Activated T-cell treated with anti-CD3 and anti-CD28 coated beads, Interleukin-2, amount 50 U/mL, for 48 hours (primary cell): Measurements from ENCODE around the gene SAV1.

ENCODE experiments used
- DNase-seq, 2 experiments: peaks; one replicate each; pipeline ENCODE4 v3.0.0-alpha.2; 2020

Gene SAV1

DNA sequence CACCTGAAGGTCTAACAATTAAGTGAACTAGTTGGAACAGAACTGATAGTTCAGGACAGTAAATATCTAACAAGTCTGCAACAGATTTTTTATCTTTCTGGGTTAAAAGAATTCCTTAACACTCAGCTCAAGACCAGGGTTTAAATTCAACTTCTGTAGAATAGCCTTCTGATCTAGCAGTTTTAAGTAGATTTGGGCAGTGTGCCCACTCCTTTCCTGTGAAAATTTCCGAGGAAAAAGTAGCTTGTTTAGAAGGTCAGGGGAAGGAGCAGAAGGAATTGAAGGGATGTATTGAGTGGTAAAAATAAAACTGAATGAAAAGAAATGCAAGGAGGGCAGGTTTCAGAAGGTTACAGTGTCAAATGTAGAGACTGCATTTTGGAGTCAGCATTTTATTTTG lies 62.3 kb downstream of the SAV1 start:
- no peak for DNase-seq

DNA sequence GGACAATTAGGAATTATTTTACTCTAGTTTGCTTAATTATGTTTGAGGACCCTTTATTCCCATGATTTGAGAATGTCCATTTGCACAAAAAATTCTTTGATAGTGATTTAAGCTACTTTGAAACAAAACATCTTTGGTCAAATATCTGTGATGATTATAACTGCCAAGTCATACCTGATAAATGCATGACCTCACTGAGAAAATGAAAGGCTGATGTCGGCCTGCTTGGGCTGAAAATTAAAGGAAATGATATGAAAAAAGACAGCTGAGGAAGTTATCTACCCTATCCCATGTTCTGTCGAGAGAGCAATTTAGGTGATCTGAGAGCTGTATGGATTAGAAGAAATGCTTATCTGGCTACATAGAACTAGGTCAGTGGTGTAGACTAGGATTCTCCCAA lies 64.5 kb downstream of the SAV1 start:
- no peak for DNase-seq

GRCh38 chr14:50602035-50602434 lies 66.1 kb downstream of the SAV1 start:
- DNase-seq, result no peak

DNA sequence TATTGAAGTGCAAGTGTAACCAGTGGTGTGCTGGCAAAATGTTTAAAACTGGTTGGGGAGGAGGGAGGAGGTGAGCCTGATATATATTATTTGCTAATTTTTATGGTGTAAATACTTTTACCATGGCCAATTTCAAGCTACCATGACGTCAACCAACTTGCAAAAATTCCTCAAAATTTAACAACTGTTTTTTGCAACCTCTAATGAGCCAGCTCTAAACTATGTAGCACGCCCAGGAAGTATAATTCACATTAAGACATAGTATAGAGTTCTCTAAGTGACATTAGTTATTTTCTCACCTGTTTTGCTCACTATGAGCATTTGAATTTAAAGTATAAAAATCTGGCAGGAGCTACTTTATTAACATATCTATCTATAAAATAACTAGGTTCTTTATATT lies 66.7 kb downstream of the SAV1 start:
- DNase-seq, result no peak

- no peak for DNase-seq
Measured at GRCh38 chr14:50600849-50601248, 67.3 kb downstream of the SAV1 start.

GRCh38 chr14:50599700-50600444 lies 68.2 kb downstream of the SAV1 start:
- DNase-seq, result no peak

- DNase-seq, result no peak
Measured at GRCh38 chr14:50598765-50599164, 69.3 kb downstream of the SAV1 start.

DNA sequence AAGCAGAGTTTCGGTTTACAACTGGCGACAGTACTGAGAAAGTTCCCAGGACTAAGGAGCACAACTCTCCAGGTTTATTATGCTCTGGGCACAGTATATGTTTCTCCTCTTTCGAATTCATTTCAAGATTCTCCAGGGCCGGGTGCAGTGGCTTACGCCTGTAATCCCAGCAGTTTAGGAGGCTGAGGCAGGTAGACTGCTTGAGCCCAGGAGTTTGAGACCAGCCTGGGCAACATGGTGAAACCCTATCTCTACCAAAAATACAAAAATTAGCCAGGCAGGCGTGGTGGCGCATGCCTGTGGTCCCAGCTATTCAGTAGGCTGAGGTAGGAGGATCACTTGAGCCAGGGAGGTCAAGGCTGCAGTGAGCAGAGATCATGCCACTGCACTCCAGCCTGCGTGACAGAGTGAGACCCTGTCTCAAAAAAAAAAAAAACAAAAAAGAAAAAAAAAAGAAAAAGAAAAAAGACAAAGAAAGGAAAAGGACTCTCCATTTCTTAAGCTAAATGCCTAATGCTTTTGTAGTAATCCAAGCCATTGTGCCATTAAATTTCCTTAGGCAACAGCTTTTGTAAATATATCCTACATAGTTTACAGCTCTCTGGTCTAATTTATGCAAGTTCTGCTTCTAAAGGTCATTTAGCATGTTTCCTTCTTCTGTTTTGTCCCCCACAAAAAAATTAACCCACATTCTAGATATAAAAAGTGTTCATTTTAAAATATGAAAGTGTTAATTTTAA lies 73.4 kb downstream of the SAV1 start:
- DNase-seq, result no peak

- no peak for DNase-seq
Measured at GRCh38 chr14:50590464-50590863, 77.6 kb downstream of the SAV1 start.
